ENCODE data around the gene SOX13.

The SOX13 gene

DNA sequence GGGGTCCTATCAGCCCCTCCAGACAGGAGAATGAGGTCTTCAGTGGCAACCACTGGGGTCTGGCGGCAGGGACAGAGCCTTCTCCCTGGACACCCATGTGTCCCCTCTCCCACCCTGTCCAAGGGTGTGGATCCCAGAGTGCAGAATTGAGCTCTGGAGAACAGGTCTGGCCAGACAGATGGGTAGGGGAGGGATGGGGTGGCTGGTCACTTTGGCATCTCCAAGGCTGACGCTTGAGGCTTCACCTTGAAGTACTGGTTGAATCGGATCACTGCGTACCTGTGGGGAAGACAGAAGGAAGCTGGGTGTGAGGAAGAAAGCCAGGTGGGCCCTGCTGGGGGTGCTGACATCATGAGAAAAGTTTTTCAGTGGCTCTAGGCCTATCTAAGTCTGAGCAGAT is 59.1 kb downstream of the SOX13 start:
- no peak for DNase-seq (ENCODE audit: low read depth)

DNA sequence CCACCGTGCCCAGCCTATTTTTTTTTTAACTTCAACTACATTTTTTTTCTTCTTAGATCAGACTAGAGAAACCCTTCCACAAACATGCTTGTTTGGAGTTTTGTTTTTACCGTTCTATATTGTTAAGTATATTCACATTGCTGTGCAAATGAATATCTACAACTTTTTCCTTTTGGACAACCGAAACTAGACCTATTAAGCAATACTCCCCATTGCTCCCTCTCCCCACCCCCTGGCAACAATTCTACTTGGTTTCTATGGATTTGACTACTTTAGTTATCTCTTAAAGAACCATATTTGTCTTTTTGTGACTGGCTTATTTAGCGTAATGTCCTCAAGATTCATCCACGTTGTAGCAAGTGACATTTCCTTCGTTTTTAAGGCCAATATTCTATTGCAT is 59.8 kb downstream of the SOX13 start:
- no peak for DNase-seq (ENCODE audit: low read depth)

DNA sequence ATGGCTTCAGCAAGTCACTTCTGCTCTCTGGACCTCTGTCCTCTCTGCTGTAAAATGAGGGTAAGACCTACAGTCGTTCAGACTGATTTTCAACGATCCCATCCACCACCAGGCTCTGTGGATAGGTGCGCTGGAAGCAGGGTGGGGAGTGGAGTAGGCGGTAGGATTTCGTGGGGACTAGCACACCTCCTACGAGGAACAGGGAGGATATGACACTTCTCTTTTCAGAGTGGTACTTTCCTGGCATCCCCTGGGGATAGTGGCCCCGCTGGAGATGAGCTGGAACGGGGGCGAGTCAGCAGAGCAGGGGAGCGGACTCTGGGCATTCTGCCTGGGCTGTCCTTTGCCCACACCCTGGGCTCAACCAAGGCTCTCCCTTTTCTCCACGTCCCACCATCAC is 61.2 kb downstream of the SOX13 start:
- DNase-seq (ENCODE audit: low read depth), result no peak

DNA sequence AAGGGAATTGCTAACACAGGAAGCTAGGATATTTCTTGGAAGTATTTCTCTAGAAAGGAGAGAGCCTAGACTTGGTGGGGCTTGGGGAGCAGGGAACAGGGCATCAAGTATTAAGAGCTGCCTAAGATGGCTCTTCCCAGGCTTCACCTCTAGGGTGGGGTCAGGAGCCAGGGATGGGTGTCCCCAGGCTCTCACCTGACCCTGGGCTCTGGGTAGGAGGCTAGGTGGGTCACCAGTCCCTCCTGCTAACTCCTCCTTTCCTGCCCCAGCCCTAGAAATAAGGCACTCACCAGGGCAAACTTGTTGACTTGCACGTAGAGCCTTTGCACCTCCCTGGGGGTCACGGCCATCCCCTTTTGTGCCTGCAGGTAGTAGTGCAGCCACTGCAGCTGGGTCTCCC is 63.9 kb downstream of the SOX13 start:
- no peak for DNase-seq (ENCODE audit: low read depth)

DNA sequence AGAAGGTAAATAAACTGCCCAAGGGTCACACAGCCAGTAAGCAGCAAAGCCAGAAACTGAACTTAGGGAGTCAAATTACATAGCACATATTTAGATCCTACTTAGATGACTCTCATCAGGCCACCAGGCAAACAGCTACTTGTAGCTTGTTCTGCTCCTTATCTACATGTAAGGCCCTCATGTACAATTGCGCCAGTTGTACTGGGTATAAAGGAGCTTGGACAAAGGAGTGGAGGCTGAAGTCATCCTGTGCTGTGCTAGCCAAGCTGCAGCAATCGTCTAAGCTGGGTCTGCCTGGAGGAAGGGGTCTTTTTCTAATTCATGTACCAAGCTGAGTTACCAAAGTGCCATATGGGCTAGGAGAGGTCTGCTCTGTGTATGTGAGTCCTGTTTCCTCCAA is 66.2 kb downstream of the SOX13 start:
- no peak for DNase-seq (ENCODE audit: low read depth)

DNA sequence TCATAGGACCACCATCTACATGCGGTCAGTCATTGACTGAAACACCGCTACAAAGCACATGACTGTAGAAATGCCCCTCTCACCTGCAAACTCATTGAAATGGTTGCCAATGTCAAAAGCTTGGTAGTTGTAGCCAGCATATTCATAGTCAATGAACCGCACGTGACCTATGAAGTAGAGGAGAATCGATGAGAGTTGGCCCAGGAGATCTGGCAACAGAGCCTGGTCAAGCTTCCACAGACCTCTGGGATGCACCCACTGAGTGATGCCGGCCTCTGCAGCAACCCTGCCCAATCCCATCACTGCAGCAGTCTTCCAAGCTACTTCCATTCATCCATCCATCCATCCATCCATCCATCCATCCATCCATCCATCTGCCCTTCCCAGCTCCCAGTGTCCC is 67.0 kb downstream of the SOX13 start:
- DNase-seq (ENCODE audit: low read depth), result no peak

DNA sequence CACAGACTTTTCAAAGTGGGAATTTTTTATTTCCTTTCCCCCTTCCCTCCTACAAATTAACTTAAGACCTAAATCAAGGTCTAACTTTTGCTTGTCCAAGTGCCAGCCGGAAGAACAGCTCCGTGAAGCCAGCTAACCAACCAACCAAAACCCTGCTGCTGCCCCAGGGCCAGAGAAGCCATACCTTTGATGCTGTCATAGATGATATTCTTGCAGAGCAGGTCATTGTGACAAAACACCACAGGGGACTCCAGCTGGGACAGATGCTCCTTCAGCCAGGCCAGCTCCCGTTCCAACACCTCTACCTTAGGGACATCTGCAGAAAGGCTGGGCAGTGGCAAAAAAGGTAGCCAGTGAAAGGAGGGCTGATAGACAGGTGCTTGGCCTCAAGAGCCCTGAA is 68.2 kb downstream of the SOX13 start:
- DNase-seq (ENCODE audit: low read depth), result no peak

DNA sequence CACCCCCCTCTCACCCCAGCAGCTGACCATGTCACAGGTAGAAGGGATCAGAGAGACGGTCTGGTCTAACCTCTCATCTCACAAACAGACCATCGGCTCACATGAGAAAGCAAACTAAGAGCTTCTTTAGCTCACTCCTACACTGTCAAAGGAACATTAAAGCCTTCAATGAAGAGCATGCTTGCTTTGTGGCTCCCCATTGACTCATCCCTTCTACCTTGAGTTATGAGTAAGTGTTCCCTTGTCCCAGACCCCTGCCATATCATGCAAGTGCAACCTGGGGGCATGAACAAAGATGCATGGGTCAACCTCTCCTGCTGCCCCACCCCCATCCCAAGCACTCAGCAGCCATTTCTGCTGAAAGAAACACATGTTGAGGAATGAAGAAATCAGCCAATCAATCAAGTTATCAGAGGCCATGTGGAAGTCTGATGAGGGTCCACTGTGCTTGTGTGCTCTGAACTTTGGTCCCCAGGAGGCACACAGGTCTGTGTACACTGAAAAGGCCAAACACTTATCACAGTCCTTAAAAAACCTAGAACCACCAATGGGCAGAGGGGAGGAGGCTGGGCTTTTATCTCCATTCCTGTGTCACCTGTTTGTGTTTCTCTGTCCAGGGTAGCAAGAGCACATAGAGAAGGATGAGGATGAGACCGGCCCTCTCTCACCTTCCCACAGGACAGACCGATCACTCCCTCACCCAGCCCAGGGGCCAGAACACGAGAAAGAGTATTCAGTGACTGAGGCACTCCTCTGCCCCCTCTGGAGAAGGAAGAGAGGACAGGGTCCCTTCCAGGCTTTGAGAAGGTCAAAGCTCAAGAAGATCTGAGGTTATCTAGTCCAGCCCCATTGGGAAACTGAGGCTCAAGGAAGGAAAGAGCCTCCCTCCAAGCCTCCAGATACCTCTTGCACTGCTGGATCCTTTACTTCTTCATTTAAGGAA is 69.4 kb downstream of the SOX13 start:
- DNase-seq (ENCODE audit: low read depth), result no peak

DNA sequence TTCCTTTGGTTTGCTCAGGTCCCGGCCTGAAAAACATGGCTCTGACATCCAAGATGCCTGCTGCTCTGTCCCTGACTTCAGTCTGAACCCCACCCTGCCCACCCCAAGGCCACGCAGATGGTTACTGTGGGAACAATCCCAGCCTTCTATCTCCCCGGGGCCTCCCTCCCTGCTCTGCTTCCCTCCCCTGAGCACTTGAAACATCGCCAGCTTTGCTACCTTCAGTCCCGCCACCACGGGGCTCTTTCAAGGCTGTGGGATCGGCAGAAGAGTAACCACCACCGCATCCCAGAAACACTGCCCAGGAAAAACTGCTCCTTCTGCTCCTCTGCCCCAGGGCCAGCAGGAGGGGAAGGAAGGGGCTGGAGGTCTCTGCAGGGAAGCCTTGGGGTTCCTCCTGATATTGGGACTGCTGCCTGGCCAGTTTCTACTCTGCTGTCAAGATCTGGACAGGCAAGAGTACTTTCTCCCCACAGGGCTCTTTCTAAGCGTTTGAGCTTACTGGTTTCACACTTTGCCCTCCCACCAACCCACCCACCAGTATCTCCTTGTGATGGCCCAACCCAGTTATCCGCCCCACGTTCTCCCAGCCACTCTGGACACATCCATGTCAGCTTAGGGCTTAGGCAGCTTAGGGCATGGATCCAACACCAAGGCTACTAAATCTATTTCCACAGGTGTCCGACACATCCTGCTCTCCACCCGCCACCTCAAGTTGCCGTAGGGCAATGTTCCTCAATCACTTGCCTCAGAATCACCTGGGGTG is 70.5 kb downstream of the SOX13 start:
- no peak for DNase-seq (ENCODE audit: low read depth)

DNA sequence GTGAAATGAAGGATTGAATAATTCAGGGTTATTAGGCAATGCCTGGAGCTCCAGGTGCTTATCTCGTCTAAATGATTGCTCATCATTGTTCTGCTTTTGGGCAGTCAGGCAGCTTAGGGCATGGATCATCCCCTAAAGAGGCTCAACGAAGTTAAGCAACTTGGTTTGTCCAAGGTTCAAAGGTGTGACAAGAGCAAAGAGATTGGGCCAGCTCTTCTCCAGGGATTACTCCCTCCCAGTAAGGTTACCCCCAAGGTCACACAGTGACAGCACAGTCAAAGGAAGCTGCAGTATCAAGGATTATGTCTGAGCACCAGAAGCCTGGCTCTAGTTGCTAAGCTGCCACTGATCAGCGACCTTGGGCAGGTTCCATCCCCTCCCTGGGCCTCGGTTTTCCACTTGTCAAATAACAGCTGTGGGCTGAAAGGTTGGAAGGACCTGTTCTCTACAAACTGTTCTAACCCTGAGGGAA is 72.2 kb downstream of the SOX13 start:
- DNase-seq (ENCODE audit: low read depth), result peak; percentile 49

DNA sequence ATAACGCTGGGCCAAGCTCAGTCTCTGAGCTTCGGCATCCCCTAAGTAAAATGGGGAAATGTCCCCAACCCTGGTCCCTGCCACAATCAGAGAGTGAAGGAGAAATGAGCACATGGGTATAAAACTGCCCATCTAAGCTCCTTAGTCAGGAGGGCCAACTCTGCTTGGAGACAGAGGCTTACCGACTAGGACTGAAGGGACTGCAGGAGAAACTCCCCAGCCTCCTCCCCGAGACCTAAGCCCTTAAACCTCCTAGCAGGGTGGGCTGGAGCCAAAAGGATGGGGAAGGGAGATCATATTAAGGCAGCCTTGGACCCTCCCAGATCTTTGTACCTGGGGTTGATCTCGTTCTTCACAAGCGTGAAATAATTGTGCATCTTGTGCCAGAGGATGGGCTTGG is 73.4 kb downstream of the SOX13 start:
- DNase-seq (ENCODE audit: low read depth), result no peak

DNA sequence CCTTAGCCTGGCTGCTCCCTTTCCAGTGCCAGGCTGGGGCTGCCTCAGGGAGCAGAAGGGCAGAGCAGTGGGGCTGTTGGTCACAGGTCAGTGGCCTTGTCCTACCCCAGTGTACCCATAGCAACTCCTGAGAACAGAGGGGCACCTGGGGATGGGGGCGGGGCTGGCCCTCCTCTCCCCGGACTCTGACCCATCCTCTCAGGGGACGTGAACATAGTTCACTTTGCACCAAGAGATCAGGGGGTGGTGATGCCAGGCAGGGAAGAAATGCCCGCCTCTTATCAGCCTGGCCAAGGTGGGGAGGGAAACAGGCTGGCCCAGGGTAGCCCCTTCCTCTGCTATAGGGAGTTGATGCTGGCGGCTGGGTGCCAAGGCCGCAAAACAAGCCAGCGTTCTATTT is 74.0 kb downstream of the SOX13 start:
- DNase-seq (ENCODE audit: low read depth), result no peak

DNA sequence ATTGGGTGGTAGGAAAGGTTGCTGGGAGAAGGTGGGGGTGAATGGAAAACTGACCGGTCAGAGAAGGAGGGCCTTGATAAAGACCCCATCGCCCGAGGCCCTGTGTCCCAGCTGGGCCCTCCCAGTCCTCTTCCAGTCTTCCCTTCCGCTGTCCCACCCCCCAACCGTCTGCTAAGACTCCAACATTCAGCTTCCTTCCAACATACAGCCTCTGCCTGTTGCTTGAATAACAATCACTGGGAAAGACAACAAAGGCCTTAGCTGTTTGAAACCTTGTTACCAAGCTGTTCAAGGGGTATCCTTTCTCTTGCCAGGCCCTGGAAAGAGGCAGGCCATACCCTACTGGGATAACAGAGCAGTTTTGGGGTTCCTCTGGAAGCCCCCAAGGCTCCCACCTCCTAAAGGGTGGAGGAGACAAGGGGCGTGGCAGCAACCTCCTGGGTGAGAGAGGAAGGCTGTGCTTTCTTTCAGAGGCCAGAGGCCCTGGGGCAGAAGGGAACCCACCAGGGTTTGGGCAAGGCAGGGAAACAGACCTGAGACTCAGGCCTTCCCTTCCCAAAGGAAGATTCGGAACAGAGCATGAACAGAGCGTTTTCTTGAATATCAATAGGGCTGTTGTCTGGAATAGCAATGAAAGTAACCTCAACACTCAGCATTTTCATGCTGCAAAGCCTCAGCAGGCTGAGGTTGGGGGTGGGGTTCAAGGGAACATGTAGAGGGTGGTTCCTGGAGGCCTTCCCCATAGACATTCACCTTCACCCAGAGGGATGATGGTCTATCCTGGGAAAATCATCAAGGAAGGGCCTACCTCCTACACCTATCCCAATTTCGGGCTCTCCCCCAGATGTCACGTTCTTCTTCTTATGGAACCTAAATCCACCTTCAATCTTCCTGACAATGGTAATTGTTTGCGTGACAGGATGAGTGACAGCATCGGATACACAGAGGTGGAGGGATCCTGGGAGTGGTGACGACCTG is 74.8 kb downstream of the SOX13 start:
- no peak for DNase-seq (ENCODE audit: low read depth)

DNA sequence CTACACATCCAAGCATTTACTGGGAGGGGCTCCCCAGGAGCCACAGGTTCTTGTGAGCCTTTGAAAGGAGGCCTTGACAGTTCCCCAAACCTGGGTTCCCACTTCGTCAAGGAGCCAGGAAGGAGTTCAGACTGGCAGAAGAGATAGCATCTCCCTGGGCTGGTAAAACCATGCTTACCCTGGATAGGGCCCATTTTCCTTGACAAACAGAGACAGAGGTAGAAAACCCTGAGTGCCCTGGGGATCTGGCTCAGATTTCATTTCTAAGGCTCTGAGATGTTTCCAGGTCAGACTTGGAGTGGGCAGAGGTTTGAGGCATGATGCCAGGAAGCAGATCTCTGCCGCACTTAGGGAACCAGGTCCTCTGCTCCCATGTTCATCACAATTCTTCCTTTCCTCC is 76.2 kb downstream of the SOX13 start:
- DNase-seq (ENCODE audit: low read depth), result no peak

DNA sequence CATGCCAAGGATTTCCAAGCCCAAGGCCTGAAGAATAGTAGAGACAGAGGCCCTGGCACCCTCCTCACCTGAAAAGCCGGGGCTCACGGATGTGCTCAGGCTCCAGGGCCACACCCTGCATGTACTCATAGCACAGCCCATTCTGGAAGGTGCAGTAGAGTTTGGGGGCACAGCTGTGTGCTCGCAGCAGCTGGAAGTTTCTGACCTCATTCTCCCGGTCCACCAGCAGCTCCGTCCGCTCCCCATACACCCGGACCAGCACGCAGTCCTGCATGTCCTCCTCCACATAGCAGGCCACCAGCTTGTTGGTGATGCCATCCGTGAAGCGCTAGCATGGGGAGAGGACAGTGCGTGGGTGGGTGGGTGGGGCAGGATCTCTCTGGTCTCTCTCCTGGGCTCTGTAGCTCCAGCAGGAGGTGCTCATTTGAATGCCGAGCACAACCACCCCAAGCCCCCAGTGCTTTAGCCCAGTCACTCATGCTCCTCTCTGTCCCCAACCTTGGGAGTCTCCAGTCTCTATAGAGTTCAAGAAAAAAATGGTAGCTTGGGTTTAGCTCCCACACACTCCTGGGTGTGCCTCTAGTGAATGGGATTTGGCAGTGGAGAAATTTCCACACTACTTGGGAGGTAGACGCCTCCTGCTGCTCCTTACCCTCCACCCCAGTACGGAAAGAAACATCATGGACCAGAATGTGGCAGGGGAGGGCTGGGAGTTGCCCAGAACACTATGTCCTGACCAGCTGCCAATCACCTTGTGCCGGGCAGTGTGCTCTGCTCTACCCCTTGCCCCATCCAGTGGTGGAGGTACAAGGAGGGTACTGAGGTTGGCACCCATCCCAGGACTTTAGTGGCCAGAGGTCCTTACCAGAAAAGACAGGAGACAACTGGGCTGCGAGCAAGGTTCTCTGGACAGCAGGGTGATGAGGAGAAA is 77.0 kb downstream of the SOX13 start:
- DNase-seq (ENCODE audit: low read depth), result no peak

DNA sequence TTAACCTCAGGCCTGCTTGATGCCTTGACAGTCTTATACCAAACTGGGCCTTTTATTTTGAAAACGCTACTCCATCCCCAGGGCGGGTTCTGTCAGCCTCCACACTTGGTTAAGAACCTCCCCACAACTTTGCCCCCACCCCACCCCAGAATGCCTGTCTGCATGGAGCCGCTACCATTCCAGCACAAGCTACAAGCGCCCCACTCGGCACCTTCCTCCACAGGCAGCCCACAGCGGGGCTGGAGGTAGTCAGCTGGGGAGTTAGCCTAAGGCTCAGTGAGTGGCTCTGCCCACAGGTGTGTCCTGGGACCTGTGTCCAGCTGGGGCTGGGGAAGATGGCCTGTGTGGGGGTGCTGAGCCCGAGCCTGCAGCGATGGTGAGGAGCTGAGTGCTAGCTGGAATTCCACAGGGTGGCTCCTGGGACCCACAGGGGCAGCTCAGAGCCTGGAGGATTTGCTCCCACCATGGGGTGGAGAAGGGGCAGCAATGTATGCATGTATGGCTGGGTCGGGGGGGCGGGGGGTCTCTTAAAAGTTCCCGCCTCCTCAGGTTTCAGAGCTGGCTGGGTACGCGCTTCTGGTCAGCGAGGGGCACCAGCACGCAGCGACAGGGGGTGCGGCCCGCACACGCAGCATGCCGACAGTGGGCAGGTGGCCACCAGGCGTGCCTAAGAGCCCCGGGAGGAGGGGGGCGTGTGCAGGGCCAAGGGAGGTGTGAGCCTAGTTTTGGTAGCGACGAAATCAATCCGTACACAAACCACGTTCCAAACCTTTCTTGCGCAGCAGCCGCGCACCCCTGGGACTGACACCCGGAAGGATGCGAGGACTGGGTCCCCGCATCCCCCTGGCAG is 78.0 kb downstream of the SOX13 start:
- no peak for DNase-seq (ENCODE audit: low read depth)

DNA sequence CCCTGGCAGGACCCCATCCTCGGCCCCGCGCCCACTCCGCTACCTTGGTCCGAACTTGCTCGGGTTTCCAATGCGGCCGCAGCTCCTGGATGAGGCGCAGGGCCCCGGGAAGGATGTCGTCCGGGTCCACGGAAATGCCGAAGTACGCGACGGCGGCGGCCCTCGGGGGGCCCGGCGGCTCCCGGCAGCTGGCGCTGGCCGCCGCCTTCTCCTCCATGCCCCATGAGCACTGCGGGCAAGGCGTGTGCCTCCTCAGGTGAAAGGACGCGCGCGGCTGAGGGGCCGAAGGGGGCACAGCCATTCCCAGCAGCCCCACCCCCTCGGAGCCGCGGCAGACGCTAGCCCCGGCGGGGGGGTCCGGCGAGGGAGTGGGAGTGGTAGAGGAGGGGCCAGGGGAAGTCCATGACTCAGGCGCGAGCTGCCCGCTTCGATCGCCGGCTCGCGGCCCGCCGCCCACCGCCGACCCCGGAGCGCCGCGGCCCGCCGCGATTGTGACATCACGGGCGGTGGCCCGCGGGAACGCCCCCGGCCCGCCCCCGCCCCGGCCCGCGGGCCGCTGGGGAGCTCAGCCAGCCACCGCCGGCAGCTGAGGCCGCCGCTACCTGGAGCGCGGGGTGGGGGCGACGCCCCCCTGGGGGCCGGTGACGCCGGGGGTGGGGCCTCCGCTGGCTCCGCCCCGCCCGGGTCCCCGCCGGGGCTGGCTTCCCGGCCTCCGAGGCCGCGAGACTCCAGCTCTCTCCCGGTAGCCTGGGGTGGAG is 78.8 kb downstream of the SOX13 start, which contains the start of gene ETNK2:
Gene ETNK2 (minus strand): TSS at position 493 of the 758 bp plus-strand sequence. CDS start 192 bp downstream, at position 301.
- DNase-seq (ENCODE audit: low read depth), result no peak

DNA sequence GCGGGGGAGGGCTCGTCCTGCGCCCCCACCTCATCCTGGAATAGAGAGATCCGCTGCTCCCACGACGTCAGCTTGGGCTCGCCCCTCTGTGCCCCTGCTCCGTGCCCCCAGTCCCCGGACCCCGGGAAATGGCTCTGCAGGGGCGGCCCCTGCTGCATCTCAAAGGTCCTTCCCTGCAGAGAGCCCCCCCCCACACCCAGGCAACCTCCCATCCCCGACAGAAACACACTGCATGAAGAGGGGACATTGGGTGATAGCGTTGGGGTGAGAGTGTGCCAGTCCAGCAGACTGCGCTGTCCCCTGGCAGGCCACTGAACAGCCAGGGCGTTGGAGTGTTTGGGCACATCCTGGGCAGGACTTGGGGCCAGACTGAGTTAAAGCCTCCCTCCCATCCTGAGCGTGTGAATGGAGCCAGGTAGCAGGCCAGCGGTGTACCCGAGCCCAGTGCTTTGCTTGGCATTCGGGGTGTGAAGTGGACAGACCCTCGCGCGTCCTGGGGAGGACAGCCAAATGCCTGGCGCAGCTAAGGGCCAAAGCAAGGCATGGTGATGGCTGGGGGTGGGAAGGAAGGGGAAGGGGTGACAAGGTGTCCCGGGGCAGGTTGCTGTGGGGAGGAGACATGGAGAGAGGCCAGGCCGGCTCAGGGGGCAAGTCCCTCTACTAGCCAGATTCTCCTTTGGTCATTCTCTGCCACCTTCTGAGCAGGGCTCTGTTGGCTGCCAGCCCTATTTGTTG is 79.6 kb downstream of the SOX13 start:
- no peak for DNase-seq (ENCODE audit: low read depth)

Measured in amniotic epithelial cell (primary cell).